ENCODE data around the gene LRRC73.

- TF ChIP-seq CTCF (IDR thresholded peaks at IDR 0.05 in 4 of 5, conservative IDR thresholded peaks at IDR 0.05 in 1 of 5) (no peak), POLR2A (IDR thresholded peaks at IDR 0.05) (no peak)
These were observed 49.2 kb upstream of the LRRC73 start for GRCh38 chr6:43559328-43559727.

All from gastrocnemius medialis (tissue), 4 donors.